Measurements from ENCODE around the gene VSX1.

Gene VSX1

GRCh38 chr20:25064561-25065071, 17.3 kb downstream of the VSX1 start:
- DNase-seq = no peak

- DNase-seq = no peak
These were observed 18.0 kb downstream of the VSX1 start for GRCh38 chr20:25063981-25064380.

- DNase-seq = no peak
These were observed 18.4 kb downstream of the VSX1 start for GRCh38 chr20:25063546-25063945.

- DNase-seq = no peak
These were observed 19.1 kb downstream of the VSX1 start for GRCh38 chr20:25062841-25063240.

GRCh38 chr20:25061821-25062530, 20.0 kb downstream of the VSX1 start:
- no peak for DNase-seq

- DNase-seq = no peak
These were observed 20.7 kb downstream of the VSX1 start for GRCh38 chr20:25061103-25061799.

- no peak for DNase-seq
These were observed 22.0 kb downstream of the VSX1 start for GRCh38 chr20:25059866-25060465.

- DNase-seq = no peak
These were observed 22.8 kb downstream of the VSX1 start for GRCh38 chr20:25058847-25059810.

- DNase-seq = peak; percentile 78
These were observed 23.7 kb downstream of the VSX1 start, which contains the start of gene ACSS1 for GRCh38 chr20:25058051-25058846. Gene ACSS1, minus strand, starts transcription at chr20:25058139. Its CDS starts 37 bp downstream, at chr20:25058102.

GRCh38 chr20:25057234-25058050, 24.5 kb downstream of the VSX1 start:
- DNase-seq = peak; percentile 82

- no peak for DNase-seq
These were observed 25.2 kb downstream of the VSX1 start for GRCh38 chr20:25056690-25057233.

- no peak for DNase-seq
These were observed 26.0 kb downstream of the VSX1 start for GRCh38 chr20:25055711-25056495.

GRCh38 chr20:25054995-25055629, 26.8 kb downstream of the VSX1 start:
- DNase-seq = no peak

GRCh38 chr20:25054096-25054820, 27.7 kb downstream of the VSX1 start:
- DNase-seq = no peak

- no peak for DNase-seq
These were observed 28.5 kb downstream of the VSX1 start for GRCh38 chr20:25053255-25054031.

GRCh38 chr20:25052255-25053194, 29.4 kb downstream of the VSX1 start:
- no peak for DNase-seq

Data from stimulated activated CD4-positive, alpha-beta T cell treated with anti-CD3 and anti-CD28 coated beads, Interleukin-15, amount 100 ng/mL, for 24 hours (primary cell).